Neural crest cell (in vitro differentiated cells): ENCODE data around the gene STAMBP. TPM values are rescaled to one million over a fixed set of nuclear protein-coding genes. Genes with fewer than 3 reads are reported as not detected.

Experiments used
- DNase-seq: peaks from one replicate; pipeline ENCODE4 v3.0.0; 2021; ENCODE audit warnings: low read depth, mixed read lengths, low spot score
- H3K27ac Mint-ChIP-seq: one replicate; pipeline ENCODE4 v1.8.0; 2021; ENCODE audit warnings: mild to moderate bottlenecking, mixed read lengths; ENCODE audit not compliant: unreplicated experiment
- H3K27me3 Mint-ChIP-seq: 2 replicates; pipeline ENCODE4 v1.8.0; 2021; ENCODE audit warnings: low read depth, mild to moderate bottlenecking, mixed read lengths
- H3K36me3 Mint-ChIP-seq: 2 replicates; pipeline ENCODE4 v1.8.0; 2021; ENCODE audit warnings: low read depth, mild to moderate bottlenecking, mixed read lengths
- H3K4me1 Mint-ChIP-seq: 2 replicates; pipeline ENCODE4 v1.8.0; 2021; ENCODE audit warnings: mixed read lengths
- H3K4me3 Mint-ChIP-seq: one replicate; pipeline ENCODE4 v1.8.0; 2021; ENCODE audit warnings: mild to moderate bottlenecking, mixed read lengths
- H3K9me3 Mint-ChIP-seq: 2 replicates; pipeline ENCODE4 v1.8.0; 2021; ENCODE audit warnings: mixed read lengths
- CTCF ChIP-seq: fragments of 200-600 bp; sonication (generic); conservative IDR thresholded peaks from 2 replicates; pipeline ENCODE4 v1.5.0; 2021; ENCODE audit warnings: antibody characterized with exemption, mild to moderate bottlenecking
- total RNA-seq: library from RNA; stranded (reverse); gene quantifications from 2 replicates; pipeline ENCODE4 v1.2.1, GENCODE V29; 2021

STAMBP gene
- total RNA-seq, 1 donor from 2014 or later = 37.4 TPM

- no peak overlapping the region for H3K27ac Mint-ChIP-seq
- H3K27me3 Mint-ChIP-seq = peaks cover 57% of the 10 kb centered on the region
- TF ChIP-seq CTCF = no peak
- no peaks in the 10 kb centered on the region for H3K9me3 Mint-ChIP-seq
- no peaks in the 10 kb centered on the region for H3K36me3 Mint-ChIP-seq
- no peaks in the 10 kb centered on the region for H3K4me1 Mint-ChIP-seq
- no peak overlapping the region for H3K4me3 Mint-ChIP-seq
- no peak for DNase-seq
Observed at GRCh38 chr2:73812635-73813034, 16.1 kb upstream of the STAMBP start.

DNA sequence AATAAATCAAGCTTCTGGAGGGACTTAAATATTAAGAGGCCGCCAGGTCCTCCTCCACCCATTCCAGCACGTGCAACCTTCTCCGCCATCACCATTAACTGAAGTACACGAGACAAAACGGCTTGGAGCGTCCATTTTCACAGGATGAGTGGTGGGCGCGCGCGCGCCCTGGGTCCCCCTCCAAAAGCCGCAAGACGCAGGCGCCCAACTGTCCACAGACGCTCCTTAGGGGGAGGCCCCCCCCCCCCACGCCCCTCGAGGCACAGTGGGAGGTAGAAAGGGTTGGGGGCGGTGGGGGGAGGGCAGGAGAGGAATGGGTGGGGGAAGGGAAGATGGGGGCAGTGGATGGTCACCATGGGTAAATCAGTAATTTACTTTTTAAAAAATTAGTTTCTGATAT, 10.5 kb upstream of the STAMBP start:
- Mint-ChIP-seq H3K4me1 (no peaks in the 10 kb centered on the region), H3K36me3 (no peaks in the 10 kb centered on the region), H3K4me3 (no peak overlapping the region), H3K27me3 (peaks cover 78% of the 10 kb centered on the region), H3K27ac (no peak overlapping the region), H3K9me3 (no peaks in the 10 kb centered on the region)
- DNase-seq = no peak
- TF ChIP-seq CTCF = no peak

DNA sequence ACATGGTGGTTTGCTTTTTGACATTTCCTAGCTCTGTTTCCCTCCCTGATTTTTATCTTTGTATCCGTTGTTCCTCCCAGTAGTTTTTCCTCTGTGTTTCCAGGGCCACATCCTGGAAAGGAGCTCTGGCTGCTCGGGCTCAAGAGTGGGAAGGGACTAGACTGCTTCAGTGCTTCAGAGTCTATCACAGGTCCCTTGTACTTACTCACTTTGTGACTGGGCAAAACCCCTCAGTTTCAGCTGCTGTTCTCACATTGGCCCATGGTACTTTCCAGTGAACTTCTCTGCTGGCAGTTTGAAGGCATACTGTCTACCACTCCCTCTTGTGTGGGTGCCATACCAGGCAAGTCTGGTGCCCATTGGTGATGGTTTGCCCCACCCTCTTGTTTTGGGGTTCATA, 7.5 kb upstream of the STAMBP start:
- no peak overlapping the region for H3K27ac Mint-ChIP-seq
- no peak for DNase-seq
- no peaks in the 10 kb centered on the region for H3K4me1 Mint-ChIP-seq
- peaks cover 73% of the 10 kb centered on the region for H3K27me3 Mint-ChIP-seq
- no peak for TF ChIP-seq CTCF
- H3K4me3 Mint-ChIP-seq = no peak overlapping the region
- H3K36me3 Mint-ChIP-seq = no peaks in the 10 kb centered on the region
- no peaks in the 10 kb centered on the region for H3K9me3 Mint-ChIP-seq

DNA sequence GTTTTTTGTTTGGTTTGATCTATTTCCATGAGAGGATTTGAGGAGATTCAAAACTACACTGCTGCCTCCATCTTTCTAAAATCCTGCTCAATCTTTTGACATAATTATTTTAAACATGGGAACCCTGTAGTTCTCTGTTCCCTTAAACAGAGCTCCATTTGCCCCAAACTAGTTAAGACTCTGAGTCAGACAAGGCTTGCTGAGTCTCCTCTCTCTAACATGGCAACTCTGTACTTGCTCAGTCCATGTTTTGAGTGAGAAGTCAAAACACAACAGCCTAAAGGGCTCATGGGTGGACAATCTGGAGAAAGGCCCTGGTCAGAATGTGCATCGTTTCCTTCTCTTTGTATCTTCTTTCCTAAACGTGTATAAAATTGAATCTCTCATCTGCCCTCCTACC, 7.1 kb upstream of the STAMBP start:
- DNase-seq = no peak
- H3K27ac Mint-ChIP-seq = no peak overlapping the region
- no peaks in the 10 kb centered on the region for H3K9me3 Mint-ChIP-seq
- no peak overlapping the region for H3K4me3 Mint-ChIP-seq
- TF ChIP-seq CTCF = no peak
- no peaks in the 10 kb centered on the region for H3K4me1 Mint-ChIP-seq
- peaks cover 74% of the 10 kb centered on the region for H3K27me3 Mint-ChIP-seq
- H3K36me3 Mint-ChIP-seq = no peaks in the 10 kb centered on the region

DNA sequence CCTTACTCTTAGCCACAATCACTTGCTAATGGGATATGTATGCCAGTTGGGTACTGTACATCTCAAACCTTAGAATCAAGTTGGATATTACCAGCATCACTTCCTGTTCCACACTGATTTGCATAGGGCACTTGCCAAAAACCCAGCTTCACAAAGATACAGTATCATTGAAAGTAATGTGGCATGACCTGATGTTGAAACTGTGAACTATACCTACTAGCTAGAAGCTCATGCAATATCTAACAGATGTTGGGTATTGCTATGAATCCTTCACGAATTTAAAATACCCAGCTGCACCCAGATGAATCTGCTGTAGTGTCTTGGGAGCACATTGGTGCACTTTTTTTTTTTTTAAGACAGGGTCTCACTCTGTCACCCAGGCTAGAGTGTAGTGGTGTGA, 6.5 kb upstream of the STAMBP start:
- no peak for DNase-seq
- no peaks in the 10 kb centered on the region for H3K9me3 Mint-ChIP-seq
- H3K4me3 Mint-ChIP-seq = no peak overlapping the region
- no peaks in the 10 kb centered on the region for H3K36me3 Mint-ChIP-seq
- H3K27ac Mint-ChIP-seq = no peak overlapping the region
- TF ChIP-seq CTCF = no peak
- no peaks in the 10 kb centered on the region for H3K4me1 Mint-ChIP-seq
- peaks cover 79% of the 10 kb centered on the region for H3K27me3 Mint-ChIP-seq

GRCh38 chr2:73822991-73823390, 5.8 kb upstream of the STAMBP start:
- H3K4me3 Mint-ChIP-seq = no peak overlapping the region
- no peak overlapping the region for H3K27ac Mint-ChIP-seq
- peaks cover 80% of the 10 kb centered on the region for H3K27me3 Mint-ChIP-seq
- TF ChIP-seq CTCF = no peak
- no peaks in the 10 kb centered on the region for H3K4me1 Mint-ChIP-seq
- H3K9me3 Mint-ChIP-seq = no peaks in the 10 kb centered on the region
- H3K36me3 Mint-ChIP-seq = no peaks in the 10 kb centered on the region
- no peak for DNase-seq
